ENCODE results near the gene HBS1L. TPM values are rescaled to one million over a fixed set of nuclear protein-coding genes. Genes with fewer than 3 reads are reported as not detected.

HBS1L gene
- total RNA-seq, 1 donor from 2014 or later, result 93.0 TPM

GRCh38 chr6:135002974-135003703, 51.5 kb downstream of the HBS1L start:
- intact Hi-C loops (cut with micrococcal nuclease), result loop anchor here (2.0 kb wide), 1 partner anchor 24 kb away; no protein-coding TSS in a partner anchor

GRCh38 chr6:135002229-135002844, 52.3 kb downstream of the HBS1L start:
- intact Hi-C loops (cut with micrococcal nuclease), result loop anchor here (2.0 kb wide), 1 partner anchor 24 kb away; no protein-coding TSS in a partner anchor

GRCh38 chr6:134999107-134999506, 55.5 kb downstream of the HBS1L start:
- intact Hi-C loops (cut with micrococcal nuclease), result no loop called here

- intact Hi-C loops (cut with micrococcal nuclease), result no loop called here
Observed at GRCh38 chr6:134997133-134997995, 57.3 kb downstream of the HBS1L start.

- intact Hi-C loops (cut with micrococcal nuclease), result no loop called here
Observed at GRCh38 chr6:134995536-134995935, 59.1 kb downstream of the HBS1L start.

- intact Hi-C loops (cut with micrococcal nuclease), result no loop called here
Observed at GRCh38 chr6:134994431-134994830, 60.2 kb downstream of the HBS1L start.

GRCh38 chr6:134992155-134992554, 62.5 kb downstream of the HBS1L start:
- intact Hi-C loops (cut with micrococcal nuclease), result no loop called here

GRCh38 chr6:134990262-134990661, 64.4 kb downstream of the HBS1L start:
- intact Hi-C loops (cut with micrococcal nuclease), result no loop called here

GRCh38 chr6:134984821-134985220, 69.8 kb downstream of the HBS1L start:
- intact Hi-C loops (cut with micrococcal nuclease), result no loop called here

GRCh38 chr6:134983823-134984222, 70.8 kb downstream of the HBS1L start:
- intact Hi-C loops (cut with micrococcal nuclease), result no loop called here

- intact Hi-C loops (cut with micrococcal nuclease), result no loop called here
Observed at GRCh38 chr6:134982161-134982560, 72.5 kb downstream of the HBS1L start.

GRCh38 chr6:134980846-134981245, 73.8 kb downstream of the HBS1L start:
- intact Hi-C loops (cut with micrococcal nuclease), result loop anchor here (2.0 kb wide), 1 partner anchor 108 kb away; no protein-coding TSS in a partner anchor

- intact Hi-C loops (cut with micrococcal nuclease), result loop anchor here (2.0 kb wide), 3 partner anchors 16 to 204 kb away; no protein-coding TSS in a partner anchor
Observed at GRCh38 chr6:134979142-134979541, 75.5 kb downstream of the HBS1L start.

- intact Hi-C loops (cut with micrococcal nuclease), result no loop called here
Observed at GRCh38 chr6:134974370-134974769, 80.3 kb downstream of the HBS1L start.

GRCh38 chr6:134967711-134968110, 86.9 kb downstream of the HBS1L start:
- intact Hi-C loops (cut with micrococcal nuclease), result no loop called here

GRCh38 chr6:134964451-134965203, 90.0 kb downstream of the HBS1L start:
- intact Hi-C loops (cut with micrococcal nuclease), result loop anchor here (5.0 kb wide), 1 partner anchor 48 kb away; no protein-coding TSS in a partner anchor

GRCh38 chr6:134962421-134962820, 92.2 kb downstream of the HBS1L start:
- intact Hi-C loops (cut with micrococcal nuclease), result loop anchor here (2.0 to 5.0 kb wide), 2 partner anchors 16 to 50 kb away; no protein-coding TSS in a partner anchor

- intact Hi-C loops (cut with micrococcal nuclease), result loop anchor here (5.0 kb wide), 1 partner anchor 51 kb away; no protein-coding TSS in a partner anchor
Observed at GRCh38 chr6:134961366-134961765, 93.3 kb downstream of the HBS1L start.

- intact Hi-C loops (cut with micrococcal nuclease), result loop anchor here (5.0 kb wide), 1 partner anchor 53 kb away; no protein-coding TSS in a partner anchor
Observed at GRCh38 chr6:134959603-134960002, 95.0 kb downstream of the HBS1L start.

- intact Hi-C loops (cut with micrococcal nuclease), result no loop called here
Observed at GRCh38 chr6:134956676-134957075, 97.9 kb downstream of the HBS1L start.

- intact Hi-C loops (cut with micrococcal nuclease), result no loop called here
Observed at GRCh38 chr6:134956032-134956431, 98.6 kb downstream of the HBS1L start.
